GM12864 (cell line): ENCODE data around the gene PSMA4.

Source experiments
- DNase-seq: peaks from one replicate; pipeline ENCODE4 v3.0.0-alpha.2; 2011; ENCODE audit warnings: low read depth
- H3K4me3 ChIP-seq: 2 replicates; pipeline ENCODE4 v1.5.1; 2011; ENCODE audit warnings: mild to moderate bottlenecking, low read depth, low read length, control low read depth
- CTCF ChIP-seq: IDR thresholded peaks from 2 replicates; pipeline ENCODE4 v1.5.1; 2011; ENCODE audit warnings: low read depth, mild to moderate bottlenecking, moderate library complexity, low read length, control low read depth, inconsistent platforms; ENCODE audit errors: missing control alignments

Gene PSMA4

DNA sequence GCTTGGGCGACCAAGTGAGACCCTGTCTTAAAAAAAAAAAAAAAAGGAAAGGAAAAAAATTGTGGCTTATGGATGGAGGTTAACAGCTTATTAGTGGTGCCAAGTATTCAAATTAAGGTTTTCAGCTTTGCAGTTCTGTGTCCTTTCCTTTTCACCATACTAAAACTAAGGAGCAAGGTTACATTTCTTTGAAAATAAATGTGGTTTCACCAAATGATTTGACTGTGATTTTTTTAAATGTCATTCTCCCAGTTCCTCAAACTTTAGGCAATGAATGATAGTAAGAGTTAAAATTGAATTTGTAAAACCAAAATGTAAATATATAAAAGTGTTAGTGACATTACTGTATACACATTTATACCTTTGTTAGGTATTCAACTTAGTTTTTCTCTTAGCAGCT lies 34.7 kb downstream of the PSMA4 start:
- no peak overlapping the region for H3K4me3 ChIP-seq
- TF ChIP-seq CTCF = no peak
- DNase-seq = no peak

DNA sequence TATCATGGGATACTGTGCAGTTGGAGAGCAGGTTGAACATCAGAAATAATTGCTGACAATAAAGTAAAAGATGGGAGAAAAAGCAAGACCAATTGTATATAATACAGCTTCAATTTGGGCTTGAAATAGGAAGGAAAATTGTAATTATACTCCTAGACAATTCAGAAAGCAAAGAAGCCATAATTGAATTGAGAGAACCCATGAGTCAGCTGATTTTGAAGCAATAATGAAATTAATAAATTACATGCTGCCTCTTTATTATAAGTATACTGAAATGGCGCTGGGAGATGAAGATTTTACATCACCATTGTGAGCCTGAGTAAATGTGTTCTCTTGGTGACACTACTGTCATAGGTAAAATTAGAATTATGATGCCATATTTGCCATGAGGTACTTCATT lies 57.3 kb downstream of the PSMA4 start:
- TF ChIP-seq CTCF = no peak
- no peak overlapping the region for H3K4me3 ChIP-seq
- DNase-seq = no peak

- no peak overlapping the region for H3K4me3 ChIP-seq
- DNase-seq = no peak
- TF ChIP-seq CTCF = no peak
Observed at GRCh38 chr15:78598348-78598747, 58.1 kb downstream of the PSMA4 start.

GRCh38 chr15:78599189-78599588 lies 58.9 kb downstream of the PSMA4 start:
- TF ChIP-seq CTCF = no peak
- no peak overlapping the region for H3K4me3 ChIP-seq
- DNase-seq = no peak
